HPDE6-E6E7 (cell line): ENCODE results near the gene THSD4.

Source experiments
- DNase-seq: peaks from one replicate; pipeline ENCODE4 v3.0.0; 2011; ENCODE audit warnings: missing footprints; ENCODE audit errors: extremely low spot score

Gene THSD4

DNA sequence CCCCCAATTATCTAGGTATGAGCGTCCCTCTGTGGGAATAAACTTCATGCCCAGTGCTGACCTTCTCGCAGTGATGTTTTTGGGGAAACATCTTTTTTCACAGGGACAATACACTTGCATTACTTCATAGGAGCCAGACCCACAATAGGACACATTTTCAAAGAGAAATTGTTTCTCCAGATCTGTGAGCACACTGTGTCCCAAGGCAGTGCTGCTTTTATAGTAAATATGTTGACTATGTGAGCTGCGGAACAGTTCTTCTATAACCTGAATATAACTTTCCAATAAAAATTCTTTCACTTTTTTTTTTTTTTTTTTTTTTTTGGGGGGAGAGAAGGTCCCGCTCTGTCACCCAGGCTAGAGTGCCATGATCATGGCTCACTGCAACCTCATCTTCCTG, 17.4 kb upstream of the THSD4 start:
- DNase-seq: no peak

DNA sequence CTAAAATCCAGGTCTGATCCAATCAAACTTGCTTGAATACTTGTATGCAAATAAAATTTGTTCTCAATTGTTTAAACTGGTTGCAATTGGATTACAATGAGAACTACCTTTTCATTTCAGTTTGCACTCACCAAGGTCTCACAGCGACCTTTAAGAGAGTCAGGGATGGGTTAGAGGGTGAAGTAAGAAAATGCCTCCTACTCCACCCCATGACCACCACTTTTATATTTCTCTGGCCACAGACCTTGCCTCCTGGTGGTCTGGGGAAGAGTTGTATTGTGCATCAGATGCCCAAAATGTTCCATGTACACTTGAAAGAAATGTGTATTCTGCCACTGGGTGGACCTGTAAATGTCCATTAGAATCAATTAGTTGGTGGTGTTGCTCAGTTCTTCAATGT, 16.4 kb upstream of the THSD4 start:
- no peak for DNase-seq

DNA sequence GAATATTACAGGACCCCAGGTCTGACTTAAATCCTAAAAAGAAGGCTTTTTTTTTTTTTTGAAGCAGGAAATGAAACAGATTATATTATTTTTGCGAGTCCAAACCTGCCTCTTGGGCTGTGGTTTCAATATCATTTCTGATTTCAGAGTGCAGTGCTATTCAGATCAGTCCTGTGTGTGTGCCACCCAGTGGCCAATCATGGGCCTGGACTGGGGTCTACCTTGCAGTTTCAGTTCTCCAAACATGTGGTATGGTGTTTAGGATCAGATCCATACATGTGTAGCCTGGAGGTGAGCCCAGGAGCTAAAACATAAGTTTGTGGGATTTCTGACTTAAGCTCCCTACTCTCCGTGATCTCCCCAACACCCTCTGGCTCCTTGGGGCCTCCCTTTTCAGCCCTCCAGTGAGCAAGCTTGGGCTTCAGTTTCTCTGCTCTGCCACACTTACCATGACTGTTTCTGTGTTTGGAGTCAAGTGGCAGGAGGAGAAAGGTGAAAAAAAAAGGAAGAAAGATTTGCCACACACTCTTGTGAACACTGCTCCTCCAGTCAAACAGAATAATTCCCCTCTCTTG, 12.1 kb upstream of the THSD4 start:
- DNase-seq: peak; percentile 72

DNA sequence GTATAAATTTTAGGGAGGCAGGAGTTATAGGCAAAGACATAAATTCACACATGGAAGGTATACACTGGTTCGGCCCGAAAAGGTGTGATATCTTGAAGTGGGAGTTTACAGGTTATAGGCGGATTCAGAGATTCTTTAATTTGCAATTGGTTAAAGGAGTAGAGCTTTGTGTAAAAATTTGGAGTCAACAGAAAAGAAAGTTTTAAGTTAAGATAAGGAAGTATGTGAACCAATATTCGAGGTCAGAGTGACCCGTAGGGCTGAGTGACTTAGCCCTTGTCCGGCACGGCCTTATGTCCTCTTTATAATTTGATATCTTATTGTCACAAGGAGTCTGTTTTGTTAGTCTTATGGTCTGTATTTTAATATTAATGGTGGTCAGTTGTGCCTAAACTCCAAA, 10.6 kb upstream of the THSD4 start:
- no peak for DNase-seq

DNA sequence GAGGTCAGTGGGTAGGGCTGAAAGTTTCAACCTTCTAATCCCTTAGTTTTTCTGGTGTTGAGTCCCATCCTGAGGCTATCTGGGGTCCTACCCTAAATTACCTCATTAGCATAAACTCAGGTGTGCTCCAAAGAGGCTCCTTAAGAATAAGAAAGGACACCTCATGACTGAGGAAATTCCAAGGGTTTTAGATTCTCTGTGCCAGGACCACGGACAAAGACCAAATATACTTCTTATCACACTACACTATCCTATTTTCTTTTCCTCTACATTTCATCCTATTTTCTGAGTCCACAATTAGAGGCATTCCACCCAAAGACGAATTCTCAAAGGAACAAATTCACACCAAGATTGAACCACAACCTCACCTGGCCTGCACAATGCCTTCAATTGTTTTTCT, 9.8 kb upstream of the THSD4 start:
- DNase-seq: no peak

DNA sequence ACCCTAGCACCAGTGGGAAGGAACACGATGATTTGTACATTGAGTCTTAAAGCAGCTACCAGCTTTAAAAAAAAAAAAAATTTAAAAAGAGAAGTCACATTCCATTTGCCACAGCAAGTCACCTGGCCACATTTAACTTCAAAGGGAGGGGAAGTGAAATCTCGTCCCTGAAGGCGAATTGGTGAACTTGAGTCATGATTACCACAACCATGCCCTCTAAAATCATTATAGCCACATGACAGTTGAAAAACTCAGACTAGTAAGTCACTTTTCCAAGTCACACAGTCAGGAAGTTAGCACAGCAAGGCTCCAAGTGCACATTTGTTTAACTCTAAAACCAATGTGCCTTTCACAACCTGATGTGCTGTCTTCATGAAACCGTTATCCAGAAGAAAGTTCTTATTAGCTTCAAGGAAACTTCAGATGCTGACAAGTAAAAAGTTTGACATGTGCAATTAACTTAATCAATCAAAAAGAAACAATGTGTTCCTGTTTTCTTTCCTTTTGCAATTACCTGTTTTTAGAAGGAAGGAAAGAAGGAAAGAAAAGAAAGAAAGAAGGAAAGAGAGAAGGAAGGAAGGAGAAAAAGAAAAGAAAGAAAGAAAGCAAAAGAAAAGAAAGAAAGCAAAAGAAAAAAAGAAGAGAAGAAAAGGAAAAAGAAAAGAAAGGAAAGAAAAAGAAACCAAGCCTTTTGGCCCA, 8.3 kb upstream of the THSD4 start:
- no peak for DNase-seq

DNA sequence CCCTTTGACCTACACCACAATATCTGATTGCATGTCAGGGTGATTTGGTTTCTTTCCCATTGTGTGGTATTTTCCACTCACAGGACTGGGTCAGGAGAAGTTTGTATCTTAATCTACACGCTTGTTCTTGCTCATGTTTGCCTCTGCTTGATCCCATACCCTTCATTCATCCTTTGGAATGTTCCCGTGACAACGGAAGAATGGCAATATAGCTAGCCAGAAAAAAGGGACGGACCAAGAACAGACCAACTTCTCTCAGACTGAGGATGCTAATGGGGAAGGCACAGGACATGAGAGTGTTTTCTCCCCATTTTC, 7.8 kb upstream of the THSD4 start:
- no peak for DNase-seq

DNA sequence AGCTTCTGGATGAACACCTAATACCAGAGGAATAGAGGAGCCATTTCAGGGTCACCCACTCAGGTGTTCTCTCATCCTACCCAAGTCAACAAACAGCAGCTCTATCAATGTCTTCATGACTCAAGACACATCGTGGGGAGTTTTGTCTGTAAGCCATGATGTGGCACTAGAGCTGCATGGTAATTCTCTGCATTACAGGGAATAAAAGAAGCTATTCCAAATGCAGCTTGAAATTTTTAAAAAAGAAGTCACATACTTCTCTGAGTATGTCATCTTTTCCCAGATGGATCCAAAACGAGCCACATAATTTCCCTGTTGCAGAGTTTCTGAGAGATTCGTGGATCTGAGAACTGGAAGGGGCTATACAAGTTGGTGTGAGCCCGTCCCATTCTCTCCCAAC, 6.1 kb upstream of the THSD4 start:
- DNase-seq: no peak

DNA sequence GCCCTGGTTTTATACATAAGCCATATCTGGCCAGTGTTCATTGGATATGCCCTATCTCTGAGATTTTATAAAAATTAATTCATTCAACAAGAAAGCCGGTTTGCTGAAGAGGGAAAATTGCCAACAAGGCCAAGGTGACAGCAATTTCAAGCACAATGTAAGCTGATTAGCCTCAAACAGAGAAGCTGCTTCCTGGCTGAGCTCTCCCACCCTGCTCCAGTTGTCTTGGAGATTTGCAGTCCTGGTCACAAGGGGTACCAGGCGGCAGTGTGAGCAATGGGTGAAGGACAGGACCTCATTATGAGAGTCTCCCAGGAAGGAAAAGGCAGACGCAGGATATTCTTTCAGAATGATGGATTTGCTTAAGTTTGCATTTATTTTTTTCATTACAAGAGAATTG, 5.4 kb upstream of the THSD4 start:
- no peak for DNase-seq

DNA sequence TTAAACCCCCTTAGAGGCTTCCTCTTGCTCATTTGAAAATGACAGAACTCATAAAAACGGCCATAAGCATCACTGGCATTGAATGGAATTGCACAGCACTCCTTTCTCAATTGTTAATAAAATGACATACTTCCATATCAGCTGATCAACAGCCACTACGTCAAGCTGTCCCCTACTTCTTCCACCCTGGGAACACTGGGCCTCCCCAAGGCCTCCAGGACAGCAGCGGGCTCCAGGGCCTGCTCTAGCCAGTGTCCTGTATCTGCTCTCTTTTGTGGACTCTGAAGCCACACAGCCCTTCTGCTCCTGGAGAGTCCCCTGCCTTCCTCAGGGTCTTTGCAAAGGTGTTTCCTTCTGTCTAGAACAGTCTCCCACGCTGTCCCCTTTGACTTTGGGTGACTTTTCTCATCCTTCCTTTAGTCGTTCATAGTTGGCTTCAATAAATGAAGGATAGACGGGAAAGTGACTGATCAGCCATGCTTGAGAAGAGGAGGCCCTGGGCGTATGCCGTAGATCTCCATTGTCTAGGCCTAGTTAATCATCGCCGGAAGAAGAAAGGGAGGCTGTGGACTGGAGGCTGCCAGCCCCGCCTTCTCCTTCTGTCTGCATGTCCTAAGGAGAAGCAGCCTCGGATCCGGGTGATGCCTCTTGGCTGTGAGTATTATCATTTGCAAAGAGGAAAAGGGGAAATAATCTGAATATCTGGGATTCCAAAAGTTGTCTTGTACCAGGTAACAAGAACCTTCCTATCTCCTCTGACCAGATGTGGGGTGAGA, 4.7 kb upstream of the THSD4 start:
- DNase-seq: no peak

DNA sequence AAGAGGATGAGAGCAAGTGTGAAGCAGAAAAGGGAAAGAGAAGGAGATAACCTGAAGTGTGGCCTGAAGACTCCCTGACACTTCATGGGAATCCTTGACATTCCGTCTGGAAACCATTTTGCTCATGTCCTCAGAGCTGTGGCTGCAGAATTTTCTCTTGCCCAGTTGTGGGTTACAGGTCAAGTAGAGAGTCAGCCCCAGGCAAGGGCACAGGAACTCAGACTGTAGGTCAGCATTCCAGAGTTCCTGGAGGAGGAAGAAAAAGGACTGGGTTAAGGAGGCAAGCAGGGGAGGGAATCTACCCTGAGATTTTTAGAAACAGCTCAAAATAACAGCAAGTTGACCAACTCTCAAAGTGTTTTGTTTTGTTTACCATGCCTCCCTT, 4.1 kb upstream of the THSD4 start:
- DNase-seq: no peak

DNA sequence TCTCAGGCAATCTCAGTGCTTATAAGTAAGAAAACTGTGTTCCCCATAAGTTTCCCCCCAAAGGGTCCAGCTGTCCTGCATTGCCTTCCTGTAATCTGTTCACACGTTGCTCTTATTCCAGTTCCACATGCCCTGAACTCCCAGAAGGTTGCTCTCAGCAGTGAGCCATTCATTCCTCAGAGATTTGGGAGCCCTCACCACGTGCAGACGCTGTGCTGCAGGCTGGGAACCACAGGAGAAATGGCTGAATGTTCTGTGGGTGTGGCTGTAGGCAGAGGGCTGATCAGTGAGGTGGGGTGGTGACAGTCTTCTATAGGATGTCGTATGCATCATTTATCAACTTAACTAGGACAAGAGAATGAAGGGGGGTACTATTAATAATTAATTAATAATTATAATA, 3.3 kb upstream of the THSD4 start:
- no peak for DNase-seq

DNA sequence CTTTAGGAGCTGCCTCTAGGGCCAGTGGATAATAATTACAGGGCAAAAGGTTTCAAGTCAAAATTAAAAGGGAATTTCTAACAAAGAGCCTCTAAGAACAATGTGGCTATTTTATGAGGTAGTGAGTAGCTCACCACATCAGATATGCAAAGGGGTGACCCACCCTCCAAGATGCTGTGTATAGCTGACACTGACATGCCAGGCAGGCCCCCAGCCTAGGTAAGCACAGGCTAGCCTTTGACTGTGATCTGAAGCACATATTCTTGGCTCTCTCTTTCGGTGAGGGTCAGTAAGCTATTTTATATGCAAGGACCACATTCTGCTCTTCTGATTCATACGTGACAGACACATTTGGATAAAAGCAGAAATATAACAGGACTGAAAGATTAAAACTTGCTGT, 2.8 kb upstream of the THSD4 start:
- no peak for DNase-seq

DNA sequence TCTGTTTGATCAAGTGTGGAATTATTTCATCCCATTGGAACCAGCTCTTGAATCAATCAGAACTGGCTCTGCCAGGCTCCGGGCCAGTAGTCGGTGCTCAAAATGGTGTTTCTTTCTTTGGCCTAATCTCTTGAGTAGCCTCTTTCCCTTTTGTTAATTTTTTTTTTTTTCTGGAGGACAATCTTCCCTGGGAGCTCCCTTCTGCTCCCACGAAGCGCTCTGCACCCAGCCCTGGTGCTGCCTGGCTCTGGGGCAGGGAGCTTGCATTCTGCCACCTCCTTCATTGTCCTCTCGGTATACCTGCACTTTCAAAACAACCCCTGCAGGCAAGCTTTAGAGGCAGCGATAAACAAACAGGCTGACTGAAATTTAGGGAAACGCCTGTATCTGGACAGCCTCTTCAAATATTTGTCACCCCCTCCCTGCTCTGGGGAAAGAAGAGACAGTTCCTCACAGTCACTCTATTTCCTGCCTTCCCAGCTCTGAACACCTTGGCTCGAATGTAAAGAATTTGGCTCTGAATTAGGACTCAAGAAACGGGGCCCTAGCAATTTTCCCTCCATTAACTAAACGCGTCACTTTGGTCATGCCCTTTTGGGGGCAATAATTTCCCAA, 1.1 kb upstream of the THSD4 start:
- DNase-seq: no peak

DNA sequence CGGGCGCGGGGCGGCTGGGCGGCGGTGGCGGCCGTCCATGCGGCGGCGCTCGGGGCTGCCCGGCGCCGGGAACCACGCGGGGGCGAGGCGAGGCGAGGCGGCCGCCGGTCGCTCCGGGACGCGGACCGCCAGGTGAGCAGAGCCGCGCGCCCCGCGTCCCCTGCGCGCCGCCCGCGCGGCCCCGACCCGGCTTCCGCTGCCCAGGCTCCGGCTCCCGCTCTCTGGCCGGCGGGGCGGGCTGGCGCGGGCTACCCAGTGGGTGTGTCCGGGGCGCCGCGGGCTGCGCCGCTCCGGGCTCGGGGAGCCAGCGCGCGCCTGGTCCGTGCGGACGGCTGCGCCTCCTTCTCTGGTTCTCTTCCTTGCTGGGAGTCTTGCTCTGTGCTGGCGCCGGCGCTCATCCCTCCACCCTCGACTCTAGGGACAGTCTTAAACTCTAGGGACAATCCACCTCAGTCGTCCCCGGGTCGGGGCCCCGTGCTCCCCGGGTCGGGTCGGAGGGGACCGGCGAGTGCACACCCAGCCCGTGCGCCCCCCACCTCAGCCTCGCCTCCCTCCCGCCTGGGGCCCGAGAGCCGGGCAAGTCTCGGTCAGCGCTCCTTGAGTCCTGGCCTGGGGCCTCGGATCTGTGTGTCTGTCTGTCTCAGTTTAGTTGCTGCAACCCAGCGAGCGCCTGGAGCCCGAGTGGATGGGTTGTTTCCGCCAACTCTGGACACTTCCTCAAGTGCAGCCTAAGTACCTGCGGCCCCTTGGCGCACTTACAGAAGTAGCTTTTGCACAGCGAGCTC, 488 bp downstream of the THSD4 start:
- DNase-seq: no peak

DNA sequence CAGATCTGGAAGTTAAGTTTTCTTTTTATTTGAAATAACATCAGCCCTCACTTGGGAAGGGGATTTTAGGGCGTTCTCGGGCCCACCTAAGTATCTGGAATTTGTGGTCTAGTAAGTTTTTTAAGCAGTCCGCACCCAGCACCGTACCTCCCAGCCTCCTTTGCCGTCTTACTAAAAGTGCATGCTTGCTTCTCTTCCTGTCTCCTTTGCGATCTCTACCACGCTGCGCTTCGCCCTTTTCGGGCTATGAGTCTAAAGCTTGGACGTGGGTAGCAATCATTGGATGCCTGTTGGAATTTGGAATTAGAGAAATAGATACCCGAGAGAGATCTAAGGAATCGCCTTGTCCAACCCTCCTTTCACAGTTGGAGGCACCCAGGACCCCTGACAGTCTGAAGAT, 1.1 kb downstream of the THSD4 start:
- no peak for DNase-seq

DNA sequence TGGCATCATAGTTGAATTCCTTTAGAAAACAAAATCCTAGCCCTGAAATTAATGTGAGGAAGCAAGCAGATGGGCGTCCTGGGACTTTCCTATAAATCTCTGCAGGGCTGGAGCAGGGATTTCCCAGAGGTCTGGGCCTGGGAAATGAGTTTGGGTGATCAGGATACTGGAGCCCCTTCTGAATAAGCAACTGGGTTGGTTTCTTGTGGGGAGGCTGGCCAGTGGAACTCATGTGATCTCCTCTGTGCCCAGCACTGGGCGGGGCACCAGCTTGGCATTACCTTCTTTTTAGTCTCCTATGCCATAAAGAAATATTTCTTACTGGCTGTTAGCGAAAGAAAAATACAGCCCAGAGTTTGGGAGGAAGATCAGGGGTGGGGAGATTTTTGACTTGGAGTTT, 1.7 kb downstream of the THSD4 start:
- DNase-seq: no peak

DNA sequence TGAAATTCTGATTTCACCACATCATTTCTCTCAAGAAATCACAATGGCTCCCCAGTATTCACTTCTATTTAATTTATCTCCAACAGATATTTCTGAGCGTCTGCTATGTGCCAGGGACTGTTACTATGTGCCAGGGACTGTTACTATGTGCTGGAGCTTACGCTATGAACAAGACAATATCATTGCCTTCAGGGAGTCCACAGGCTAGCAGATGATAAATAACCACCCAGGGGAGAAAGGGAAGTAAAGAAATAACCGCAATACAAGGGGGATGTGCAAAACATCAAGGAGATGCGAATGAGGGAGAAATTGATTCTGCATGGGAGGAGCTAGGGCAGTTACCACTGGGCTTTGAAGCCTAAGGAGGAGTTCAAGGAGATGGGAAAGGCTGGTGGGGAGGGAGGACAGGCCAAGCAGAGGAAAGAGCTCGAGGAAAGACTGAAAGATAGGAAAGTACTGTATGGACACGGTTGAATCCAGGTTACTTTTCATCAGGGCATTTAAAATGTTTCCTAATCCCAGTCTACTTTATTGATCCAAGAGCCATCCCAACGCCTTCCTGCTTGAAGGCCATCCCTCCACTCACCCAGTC, 2.5 kb downstream of the THSD4 start:
- DNase-seq: no peak

DNA sequence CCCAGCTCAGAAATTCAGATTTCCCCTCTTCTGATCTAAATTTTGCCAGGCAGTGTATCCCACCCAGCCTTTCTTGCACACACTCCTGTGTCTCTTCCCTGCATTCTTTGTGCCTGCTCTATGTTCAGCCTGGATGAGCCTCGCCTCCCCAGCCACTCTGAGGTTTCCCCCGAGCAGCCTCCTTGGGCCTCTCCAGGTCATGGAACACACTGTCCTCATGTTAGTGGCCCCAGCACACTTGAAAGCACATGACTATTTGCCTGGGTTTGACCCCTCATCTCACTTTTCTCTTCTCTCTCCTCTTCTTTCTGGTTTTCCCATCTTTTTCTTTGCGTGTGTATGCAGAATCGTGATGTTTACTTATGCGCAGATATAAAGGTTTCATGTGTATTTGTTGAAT, 3.1 kb downstream of the THSD4 start:
- DNase-seq: no peak

DNA sequence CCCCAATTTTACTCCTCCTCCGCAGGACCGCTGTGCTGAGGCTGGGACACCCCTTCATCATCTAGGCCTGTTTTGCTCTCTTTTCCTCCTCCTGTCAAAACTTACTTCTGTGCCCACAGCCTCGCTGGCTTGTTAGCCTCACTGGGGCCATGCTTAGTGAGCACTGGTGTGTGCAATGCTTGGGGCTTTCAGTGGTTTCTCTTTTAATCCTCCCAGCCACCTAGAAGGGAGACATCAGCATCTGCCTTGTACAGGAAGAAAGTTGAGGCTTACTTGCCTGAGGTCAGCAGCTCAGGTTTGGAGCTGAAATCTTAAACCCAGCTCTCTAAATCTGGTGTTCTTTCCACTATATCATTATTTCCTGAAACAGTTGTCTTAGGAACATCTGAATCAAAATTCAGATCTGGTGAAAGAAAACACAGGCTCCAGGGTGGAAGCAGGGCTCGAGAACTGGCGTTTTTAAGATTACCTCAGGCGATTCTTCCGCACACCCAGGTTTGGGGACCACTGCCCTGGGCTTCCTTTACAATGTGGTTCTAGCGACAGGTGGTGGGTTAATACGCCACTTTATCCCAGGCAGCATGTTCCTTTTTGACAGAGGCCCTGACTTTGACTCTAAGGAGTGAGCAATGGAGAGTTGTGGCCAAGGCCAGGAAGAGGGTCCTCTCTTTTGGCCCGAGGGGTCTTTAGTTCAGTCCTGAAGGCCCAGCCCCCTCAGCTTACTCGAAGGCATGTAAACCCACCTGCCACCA, 3.8 kb downstream of the THSD4 start:
- no peak for DNase-seq

DNA sequence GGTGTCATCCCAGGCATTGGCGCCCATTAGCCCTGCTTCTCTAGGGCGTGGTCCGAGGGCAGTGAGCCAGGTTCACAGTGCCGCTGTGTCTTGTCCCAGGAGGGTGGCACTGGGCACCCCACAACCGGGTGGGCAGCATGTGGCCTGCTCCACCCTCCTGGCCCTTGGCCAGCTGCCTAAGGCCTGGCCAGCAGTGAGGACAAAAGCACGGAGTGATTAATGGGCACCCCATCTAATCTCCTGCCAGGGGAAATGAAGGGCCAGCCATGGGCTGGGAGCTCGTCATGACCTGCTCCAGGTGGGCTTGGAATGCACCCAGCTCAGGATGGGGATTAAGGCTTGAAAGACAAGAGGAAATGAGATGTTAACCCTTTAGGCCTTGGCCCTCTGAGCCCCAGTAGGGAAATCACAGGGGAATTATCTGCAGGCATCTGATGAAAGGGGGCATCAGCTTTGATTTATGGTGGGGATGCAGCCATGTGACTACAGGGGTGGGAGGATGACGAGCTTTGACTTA, 5.2 kb downstream of the THSD4 start:
- no peak for DNase-seq
